GM12878 (cell line): ENCODE data around the gene TRMU.

Experiments used
- CTCF ChIP-seq, 3 experiments: IDR thresholded peaks in 2 of 3; conservative IDR thresholded peaks in 1 of 3; 2 replicates each; pipeline ENCODE4 v1.5.1; 2011; ENCODE audit warnings: low read depth in 3 of 3, low read length in 3 of 3, mild to moderate bottlenecking in 3 of 3, control low read depth in 2 of 3, moderate library complexity in 2 of 3, inconsistent platforms in 1 of 3, mixed read lengths in 1 of 3; ENCODE audit not compliant: control insufficient read depth in 2 of 3, insufficient read depth in 1 of 3; ENCODE audit errors: extremely low read depth in 1 of 3
- ETV6 ChIP-seq, 2 experiments: fragments of 450-650 bp in 1 of 2; IDR thresholded peaks in 1 of 2; conservative IDR thresholded peaks in 1 of 2; 2 replicates each; pipeline ENCODE4 v1.6.1; 2014; ENCODE audit warnings: antibody characterized with exemption in 1 of 2, borderline replicate concordance in 1 of 2, low read depth in 1 of 2, mild to moderate bottlenecking in 1 of 2, moderate library complexity in 1 of 2
- GABPA ChIP-seq: IDR thresholded peaks from 2 replicates; pipeline ENCODE4 v1.6.1; 2014; ENCODE audit warnings: antibody characterized with exemption, low read depth, mild to moderate bottlenecking, inconsistent platforms
- HDGF ChIP-seq: fragments of 450-650 bp; IDR thresholded peaks from 2 replicates; pipeline ENCODE4 v1.6.1; 2016; ENCODE audit warnings: antibody characterized with exemption
- HSF1 ChIP-seq: fragments of 150-350 bp; IDR thresholded peaks from 2 replicates; pipeline ENCODE4 v1.6.1; 2014; ENCODE audit warnings: mild to moderate bottlenecking, low read depth, low read length
- MEF2A ChIP-seq: IDR thresholded peaks from 2 replicates; pipeline ENCODE4 v1.6.1; 2011; ENCODE audit warnings: low read depth, mild to moderate bottlenecking, low read length, moderate library complexity; ENCODE audit not compliant: insufficient read depth
- MYC ChIP-seq: IDR thresholded peaks from 2 replicates; pipeline ENCODE4 v1.6.1; 2011; ENCODE audit warnings: mild to moderate bottlenecking, low read length, moderate library complexity, inconsistent platforms; ENCODE audit not compliant: insufficient read depth, insufficient replicate concordance, insufficient read length, severe bottlenecking
- POLR2A ChIP-seq: IDR thresholded peaks from 2 replicates; pipeline ENCODE4 v1.6.1; 2011; ENCODE audit warnings: low read depth, mild to moderate bottlenecking, low read length
- SPI1 ChIP-seq: IDR thresholded peaks from 2 replicates; pipeline ENCODE4 v1.6.1; 2011; ENCODE audit warnings: low read depth, mild to moderate bottlenecking, low read length, moderate library complexity, borderline replicate concordance; ENCODE audit not compliant: insufficient read depth
- SREBF1 ChIP-seq: IDR thresholded peaks from 2 replicates; pipeline ENCODE4 v1.6.1; 2012; ENCODE audit warnings: mild to moderate bottlenecking, low read length
- SUZ12 ChIP-seq: fragments of 200-600 bp; sonication (generic); IDR thresholded peaks from one replicate; pipeline ENCODE4 v1.6.1; 2018; ENCODE audit warnings: antibody characterized with exemption, mild to moderate bottlenecking; ENCODE audit not compliant: unreplicated experiment
- TAF1 ChIP-seq: IDR thresholded peaks from 2 replicates; pipeline ENCODE4 v1.6.1; 2011; ENCODE audit warnings: mild to moderate bottlenecking, low read depth, low read length, borderline replicate concordance
- TARDBP ChIP-seq: IDR thresholded peaks from 2 replicates; pipeline ENCODE4 v1.6.1; 2016; ENCODE audit warnings: borderline replicate concordance
- ZNF274 ChIP-seq: IDR thresholded peaks from one replicate; pipeline ENCODE4 v1.8.0; 2011; ENCODE audit not compliant: insufficient read length, insufficient read depth

GRCh38 chr22:46329616-46330015, 5.9 kb upstream of the TRMU start:
- TF ChIP-seq POLR2A (no peak), CTCF (IDR thresholded peaks at IDR 0.05 in 2 of 3, conservative IDR thresholded peaks at IDR 0.05 in 1 of 3; ENCODE audit: control insufficient read depth in 2 of 3, extremely low read depth in 1 of 3, insufficient read depth in 1 of 3, low read depth in 3 of 3, low read length in 3 of 3) (no peak), MEF2A (no peak), HSF1 (no peak), TAF1 (no peak), SPI1 (no peak), SUZ12 (no peak), HDGF (no peak), SREBF1 (no peak), MYC (no peak), TARDBP (no peak), ZNF274 (no peak), ETV6 (conservative IDR thresholded peaks at IDR 0.05 in 1 of 2, IDR thresholded peaks at IDR 0.05 in 1 of 2; ENCODE audit: borderline replicate concordance in 1 of 2, low read depth in 1 of 2) (no peak), GABPA (no peak)
